ENCODE data around the gene SLC4A1AP. TPM values are rescaled to one million over a fixed set of nuclear protein-coding genes. Genes with fewer than 3 reads are reported as not detected.
A peak's percentile ranks its signal among the peaks of the same experiment; 100 is the strongest.

Gene SLC4A1AP
- total and polyA plus RNA-seq, 4 donors, result 7.2 to 12.3 (median 9.5) TPM

DNA sequence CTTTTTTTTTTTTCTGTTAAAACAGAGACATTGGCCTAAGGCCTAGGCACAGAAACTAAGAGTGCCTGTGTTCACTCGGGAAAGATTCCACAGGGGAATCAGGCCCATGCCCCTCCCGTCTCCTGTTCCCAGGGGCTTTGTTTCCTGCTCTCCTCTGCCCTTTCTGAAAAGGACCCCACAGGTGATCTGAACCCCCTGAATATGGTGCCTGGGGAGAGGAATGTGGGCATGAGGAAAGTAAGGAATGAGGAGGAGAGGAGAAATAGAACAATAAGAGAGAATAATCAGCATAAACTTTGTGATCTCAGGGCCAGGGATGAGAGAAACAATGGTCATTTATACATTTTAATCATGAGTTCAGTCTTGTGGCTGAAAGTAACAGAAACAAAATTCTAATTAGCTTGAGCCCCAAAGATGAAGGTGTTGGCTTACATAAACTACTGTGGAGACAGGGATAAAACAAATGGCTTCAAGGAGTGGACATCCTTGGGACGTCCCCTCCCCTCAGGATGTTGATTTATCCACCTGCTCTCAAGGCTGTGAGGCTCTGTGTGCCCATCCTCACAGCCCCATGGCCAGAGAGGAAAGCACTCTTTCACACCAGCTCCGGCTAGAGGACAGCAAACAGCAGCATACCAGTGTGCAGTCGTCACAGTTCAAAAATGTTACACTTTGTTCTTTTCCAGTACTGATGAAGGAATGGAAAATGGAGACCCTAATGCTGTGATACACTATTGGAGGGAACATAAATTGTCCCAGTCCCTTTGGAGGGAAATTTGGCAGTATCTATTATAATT lies 61.4 kb downstream of the SLC4A1AP start:
- H3K27me3 ChIP-seq (ENCODE audit: control insufficient read depth in 4 of 4, insufficient read depth in 4 of 4, low read length in 3 of 4), result no peaks in the 10 kb centered on the region
- TF ChIP-seq JUND (IDR thresholded peaks at IDR 0.05) (peak in 1 of 2 donors; percentile 18), SP1 (IDR thresholded peaks at IDR 0.05) (peak; percentile 26)
- TF ChIP-seq, protein P1, sequence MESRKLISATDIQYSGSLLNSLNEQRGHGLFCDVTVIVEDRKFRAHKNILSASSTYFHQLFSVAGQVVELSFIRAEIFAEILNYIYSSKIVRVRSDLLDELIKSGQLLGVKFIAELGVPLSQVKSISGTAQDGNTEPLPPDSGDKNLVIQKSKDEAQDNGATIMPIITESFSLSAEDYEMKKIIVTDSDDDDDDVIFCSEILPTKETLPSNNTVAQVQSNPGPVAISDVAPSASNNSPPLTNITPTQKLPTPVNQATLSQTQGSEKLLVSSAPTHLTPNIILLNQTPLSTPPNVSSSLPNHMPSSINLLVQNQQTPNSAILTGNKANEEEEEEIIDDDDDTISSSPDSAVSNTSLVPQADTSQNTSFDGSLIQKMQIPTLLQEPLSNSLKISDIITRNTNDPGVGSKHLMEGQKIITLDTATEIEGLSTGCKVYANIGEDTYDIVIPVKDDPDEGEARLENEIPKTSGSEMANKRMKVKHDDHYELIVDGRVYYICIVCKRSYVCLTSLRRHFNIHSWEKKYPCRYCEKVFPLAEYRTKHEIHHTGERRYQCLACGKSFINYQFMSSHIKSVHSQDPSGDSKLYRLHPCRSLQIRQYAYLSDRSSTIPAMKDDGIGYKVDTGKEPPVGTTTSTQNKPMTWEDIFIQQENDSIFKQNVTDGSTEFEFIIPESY (IDR thresholded peaks at IDR 0.05), result no peak
- DNase-seq (ENCODE audit: low spot score), result no peak
- H3K4me3 ChIP-seq (ENCODE audit: low read depth in 1 of 3, low read length in 3 of 3), result no peak overlapping the region
- H3K36me3 ChIP-seq (ENCODE audit: control insufficient read depth in 4 of 4, insufficient read depth in 3 of 4, low read depth in 1 of 4, low read length in 3 of 4), result no peaks in the 10 kb centered on the region
- H3K27ac ChIP-seq (ENCODE audit: low read depth in 1 of 2, low read length in 2 of 2), result no peak overlapping the region
- WGBS, result 83% methylated on average over 5 of the region's 5 CpGs
- H3K9me3 ChIP-seq (ENCODE audit: control insufficient read depth in 4 of 4, low read length in 3 of 4), result no peaks in the 10 kb centered on the region
- H3K4me1 ChIP-seq (ENCODE audit: control insufficient read depth in 4 of 4, insufficient read depth in 4 of 4, low read length in 3 of 4), result peaks cover 0 to 5% (median 0%) of the 10 kb centered on the region in 4 donors
- H3K9ac ChIP-seq (ENCODE audit: low read depth in 1 of 2, low read length in 2 of 2), result no peak overlapping the region

DNA sequence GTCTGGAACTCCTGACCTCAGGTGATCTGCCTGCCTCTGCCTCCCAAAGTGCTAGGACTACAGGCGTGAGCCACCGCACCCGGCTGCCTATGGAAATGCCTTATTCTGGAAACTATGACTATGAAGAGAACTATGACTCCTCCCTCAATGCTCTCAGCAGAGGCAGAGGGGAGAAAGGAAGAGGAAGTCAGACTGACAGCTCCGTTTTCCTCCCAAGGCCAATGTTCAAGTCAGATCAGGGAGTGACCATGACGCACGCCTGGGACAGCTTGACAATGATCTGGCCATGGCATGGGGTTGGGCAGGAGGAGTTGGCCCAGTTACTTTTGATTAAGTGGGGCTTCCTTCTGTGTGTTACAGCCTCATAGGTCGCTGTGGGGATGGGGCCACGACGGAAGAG lies 63.6 kb downstream of the SLC4A1AP start:
- TF ChIP-seq, protein P2, sequence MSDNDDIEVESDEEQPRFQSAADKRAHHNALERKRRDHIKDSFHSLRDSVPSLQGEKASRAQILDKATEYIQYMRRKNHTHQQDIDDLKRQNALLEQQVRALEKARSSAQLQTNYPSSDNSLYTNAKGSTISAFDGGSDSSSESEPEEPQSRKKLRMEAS (IDR thresholded peaks at IDR 0.05), result no peak
- TF ChIP-seq GABPA (IDR thresholded peaks at IDR 0.05 in 1 of 2, conservative IDR thresholded peaks at IDR 0.05 in 1 of 2) (no peak), YY1 (IDR thresholded peaks at IDR 0.05) (no peak), FOXA2 (IDR thresholded peaks at IDR 0.05) (no peak), FOXA1 (IDR thresholded peaks at IDR 0.05) (no peak), HNF4G (IDR thresholded peaks at IDR 0.05) (no peak), EGR1 (IDR thresholded peaks at IDR 0.05; ENCODE audit: low read depth in 2 of 2) (no peak), RXRA (IDR thresholded peaks at IDR 0.05) (no peak), JUND (IDR thresholded peaks at IDR 0.05) (no peak), SP1 (IDR thresholded peaks at IDR 0.05) (no peak), NR2F2 (IDR thresholded peaks at IDR 0.05) (no peak), TAF1 (conservative IDR thresholded peaks at IDR 0.05) (no peak), RAD21 (IDR thresholded peaks at IDR 0.05) (no peak), HNF4A (conservative IDR thresholded peaks at IDR 0.05) (no peak)
- TF ChIP-seq, protein P1 (IDR thresholded peaks at IDR 0.05), result no peak
- TF ChIP-seq, protein P3, sequence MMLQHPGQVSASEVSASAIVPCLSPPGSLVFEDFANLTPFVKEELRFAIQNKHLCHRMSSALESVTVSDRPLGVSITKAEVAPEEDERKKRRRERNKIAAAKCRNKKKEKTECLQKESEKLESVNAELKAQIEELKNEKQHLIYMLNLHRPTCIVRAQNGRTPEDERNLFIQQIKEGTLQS (IDR thresholded peaks at IDR 0.05), result no peak
- TF ChIP-seq, protein P4, sequence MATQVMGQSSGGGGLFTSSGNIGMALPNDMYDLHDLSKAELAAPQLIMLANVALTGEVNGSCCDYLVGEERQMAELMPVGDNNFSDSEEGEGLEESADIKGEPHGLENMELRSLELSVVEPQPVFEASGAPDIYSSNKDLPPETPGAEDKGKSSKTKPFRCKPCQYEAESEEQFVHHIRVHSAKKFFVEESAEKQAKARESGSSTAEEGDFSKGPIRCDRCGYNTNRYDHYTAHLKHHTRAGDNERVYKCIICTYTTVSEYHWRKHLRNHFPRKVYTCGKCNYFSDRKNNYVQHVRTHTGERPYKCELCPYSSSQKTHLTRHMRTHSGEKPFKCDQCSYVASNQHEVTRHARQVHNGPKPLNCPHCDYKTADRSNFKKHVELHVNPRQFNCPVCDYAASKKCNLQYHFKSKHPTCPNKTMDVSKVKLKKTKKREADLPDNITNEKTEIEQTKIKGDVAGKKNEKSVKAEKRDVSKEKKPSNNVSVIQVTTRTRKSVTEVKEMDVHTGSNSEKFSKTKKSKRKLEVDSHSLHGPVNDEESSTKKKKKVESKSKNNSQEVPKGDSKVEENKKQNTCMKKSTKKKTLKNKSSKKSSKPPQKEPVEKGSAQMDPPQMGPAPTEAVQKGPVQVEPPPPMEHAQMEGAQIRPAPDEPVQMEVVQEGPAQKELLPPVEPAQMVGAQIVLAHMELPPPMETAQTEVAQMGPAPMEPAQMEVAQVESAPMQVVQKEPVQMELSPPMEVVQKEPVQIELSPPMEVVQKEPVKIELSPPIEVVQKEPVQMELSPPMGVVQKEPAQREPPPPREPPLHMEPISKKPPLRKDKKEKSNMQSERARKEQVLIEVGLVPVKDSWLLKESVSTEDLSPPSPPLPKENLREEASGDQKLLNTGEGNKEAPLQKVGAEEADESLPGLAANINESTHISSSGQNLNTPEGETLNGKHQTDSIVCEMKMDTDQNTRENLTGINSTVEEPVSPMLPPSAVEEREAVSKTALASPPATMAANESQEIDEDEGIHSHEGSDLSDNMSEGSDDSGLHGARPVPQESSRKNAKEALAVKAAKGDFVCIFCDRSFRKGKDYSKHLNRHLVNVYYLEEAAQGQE (IDR thresholded peaks at IDR 0.05), result no peak
- TF ChIP-seq, protein P5, sequence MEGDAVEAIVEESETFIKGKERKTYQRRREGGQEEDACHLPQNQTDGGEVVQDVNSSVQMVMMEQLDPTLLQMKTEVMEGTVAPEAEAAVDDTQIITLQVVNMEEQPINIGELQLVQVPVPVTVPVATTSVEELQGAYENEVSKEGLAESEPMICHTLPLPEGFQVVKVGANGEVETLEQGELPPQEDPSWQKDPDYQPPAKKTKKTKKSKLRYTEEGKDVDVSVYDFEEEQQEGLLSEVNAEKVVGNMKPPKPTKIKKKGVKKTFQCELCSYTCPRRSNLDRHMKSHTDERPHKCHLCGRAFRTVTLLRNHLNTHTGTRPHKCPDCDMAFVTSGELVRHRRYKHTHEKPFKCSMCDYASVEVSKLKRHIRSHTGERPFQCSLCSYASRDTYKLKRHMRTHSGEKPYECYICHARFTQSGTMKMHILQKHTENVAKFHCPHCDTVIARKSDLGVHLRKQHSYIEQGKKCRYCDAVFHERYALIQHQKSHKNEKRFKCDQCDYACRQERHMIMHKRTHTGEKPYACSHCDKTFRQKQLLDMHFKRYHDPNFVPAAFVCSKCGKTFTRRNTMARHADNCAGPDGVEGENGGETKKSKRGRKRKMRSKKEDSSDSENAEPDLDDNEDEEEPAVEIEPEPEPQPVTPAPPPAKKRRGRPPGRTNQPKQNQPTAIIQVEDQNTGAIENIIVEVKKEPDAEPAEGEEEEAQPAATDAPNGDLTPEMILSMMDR (IDR thresholded peaks at IDR 0.05; ENCODE audit: low read depth, low read length, missing input control), result no peak
- Histone ChIP-seq H3K9ac (ENCODE audit: low read depth in 1 of 2, low read length in 2 of 2) (no peak overlapping the region), H3K4me3 (ENCODE audit: low read depth in 1 of 3, low read length in 3 of 3) (no peak overlapping the region), H3K27me3 (ENCODE audit: control insufficient read depth in 4 of 4, insufficient read depth in 4 of 4, low read length in 3 of 4) (no peaks in the 10 kb centered on the region), H3K36me3 (ENCODE audit: control insufficient read depth in 4 of 4, insufficient read depth in 3 of 4, low read depth in 1 of 4, low read length in 3 of 4) (no peaks in the 10 kb centered on the region), H3K4me1 (ENCODE audit: control insufficient read depth in 4 of 4, insufficient read depth in 4 of 4, low read length in 3 of 4) (peaks cover 0 to 5% (median 2%) of the 10 kb centered on the region in 4 donors), H3K9me3 (ENCODE audit: control insufficient read depth in 4 of 4, low read length in 3 of 4) (no peaks in the 10 kb centered on the region), H3K27ac (ENCODE audit: low read depth in 1 of 2, low read length in 2 of 2) (no peak overlapping the region)
- 83% methylated on average over 9 of the region's 9 CpGs for WGBS
- no peak for DNase-seq (ENCODE audit: low spot score)
